Activated CD4-positive, CD25-positive, alpha-beta regulatory T cell (primary cell): Measurements from ENCODE around the gene RNF212.

Experiments used
- DNase-seq, 4 experiments: peaks; one replicate each; lab custom pipeline; 2025; lab: John Stamatoyannopoulos, UW

The RNF212 gene

DNA sequence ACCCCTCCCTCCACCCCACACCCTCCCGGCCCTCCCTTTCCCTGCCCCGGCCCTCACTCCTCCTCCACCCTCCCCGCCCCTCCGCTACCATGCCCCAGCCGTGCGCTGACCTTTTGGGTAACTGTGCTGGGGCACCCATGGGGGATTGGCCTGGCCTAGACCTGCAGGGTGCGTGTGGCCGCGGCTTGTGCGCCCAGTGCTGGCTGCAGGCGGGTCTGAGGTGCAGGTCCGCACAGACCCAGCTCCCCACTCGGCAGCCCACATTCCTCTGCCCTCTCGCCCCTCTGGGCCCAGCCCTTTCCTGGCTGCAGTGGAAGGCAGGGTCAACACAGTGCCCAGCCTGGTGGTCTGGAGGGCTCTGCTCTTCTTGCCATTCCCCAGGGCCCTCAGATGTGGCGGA lies 77.3 kb downstream of the RNF212 start:
- no peak for DNase-seq

GRCh38 chr4:1035510-1035909 lies 77.9 kb downstream of the RNF212 start:
- DNase-seq, result no peak

DNA sequence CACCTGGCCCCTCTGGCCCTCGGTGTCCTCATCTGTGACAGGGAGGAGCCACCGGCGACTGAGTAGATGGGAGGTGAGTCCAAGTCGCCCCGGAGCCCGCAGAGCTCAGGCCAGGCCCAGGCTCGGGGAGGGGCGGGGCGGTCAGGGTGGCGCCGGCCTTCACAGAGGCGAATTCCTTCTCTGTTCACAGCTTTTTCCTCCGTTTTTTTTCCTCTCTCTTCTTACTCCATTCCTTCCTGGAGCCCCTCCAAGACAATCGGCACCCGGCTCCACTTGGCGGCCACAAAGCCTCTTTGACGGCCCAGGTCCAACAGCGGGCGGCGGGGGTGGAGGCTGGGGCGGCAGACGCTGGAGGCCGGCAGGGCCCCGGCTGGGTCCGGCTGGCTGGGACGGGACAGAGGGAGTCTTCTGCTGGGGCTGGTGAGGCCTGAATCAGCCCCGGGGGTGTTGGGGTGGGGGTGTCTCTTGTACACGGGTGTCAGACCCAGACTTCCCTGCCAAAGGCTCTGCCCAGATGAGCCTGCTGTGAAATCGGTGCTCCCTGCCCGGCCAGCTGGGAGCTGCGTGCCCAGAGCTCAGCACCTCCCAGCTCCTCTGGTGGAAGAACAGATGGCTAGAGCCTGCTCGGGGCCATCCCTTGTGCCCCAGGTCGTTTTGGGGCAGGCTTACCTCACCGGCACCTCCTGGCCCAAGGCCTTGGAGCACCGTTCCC lies 79.4 kb downstream of the RNF212 start:
- no peak for DNase-seq

DNA sequence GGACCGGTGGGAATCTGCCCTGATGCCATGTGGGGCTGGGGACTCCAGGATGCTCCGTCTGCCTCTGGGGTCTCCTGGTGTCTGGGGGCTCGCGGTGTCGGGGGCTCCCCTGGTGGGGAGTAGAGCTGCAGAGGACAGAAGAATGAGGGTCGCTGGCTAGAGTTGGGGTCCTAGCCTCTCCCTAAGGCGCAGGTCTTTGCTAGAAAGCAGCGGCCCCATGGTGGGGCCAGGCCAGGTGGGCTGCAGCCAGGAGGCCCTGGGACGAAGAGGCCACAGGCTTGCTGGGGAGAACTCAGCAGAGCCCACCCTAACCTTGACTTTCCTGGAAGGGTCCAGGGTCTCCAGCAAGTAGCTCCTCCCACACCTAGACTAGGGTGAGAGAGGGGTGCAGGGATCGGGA lies 80.5 kb downstream of the RNF212 start:
- DNase-seq, result no peak

DNA sequence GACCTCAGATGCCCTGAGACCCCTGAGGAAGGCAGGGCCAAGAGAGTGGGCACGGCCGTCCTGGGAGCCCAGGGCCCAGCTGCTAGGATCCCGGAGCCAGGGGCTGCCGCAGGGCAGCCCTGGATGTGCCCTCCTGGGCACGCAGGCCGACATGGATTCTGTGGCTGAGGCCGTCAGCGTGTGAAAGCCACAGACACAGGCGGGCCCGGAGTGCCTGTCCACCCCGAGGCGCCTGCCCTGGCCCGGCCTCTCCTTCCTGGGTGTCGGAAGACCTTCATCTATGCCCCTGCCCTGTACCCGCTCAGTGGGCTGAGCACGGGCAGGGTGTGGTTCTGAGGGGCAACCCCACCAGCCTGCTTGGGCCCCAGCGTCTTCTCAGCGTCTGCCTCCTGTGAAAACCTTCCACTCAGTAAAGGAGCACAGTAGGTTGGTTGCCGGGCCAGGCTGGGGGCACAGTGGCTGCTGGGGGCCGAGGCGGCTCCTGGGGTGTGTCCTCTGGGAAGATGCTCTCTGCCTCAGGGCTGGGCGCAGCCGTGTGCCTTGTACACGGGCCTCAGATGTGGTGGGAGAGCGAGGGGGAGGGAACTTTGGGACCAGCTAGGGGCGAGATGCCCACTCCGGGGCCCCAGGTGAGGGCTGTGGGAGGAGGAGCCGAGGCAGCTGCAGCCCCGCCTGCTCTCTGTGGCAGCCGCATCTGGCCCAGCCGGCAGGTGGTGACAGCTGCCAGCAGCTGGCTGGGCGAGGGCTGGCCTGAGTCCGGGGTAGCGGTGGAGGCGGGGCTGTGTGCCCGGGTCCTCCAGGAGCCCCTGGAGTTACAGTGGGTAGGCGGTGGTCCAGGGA lies 81.2 kb downstream of the RNF212 start:
- DNase-seq, result no peak

- no peak for DNase-seq
Observed at GRCh38 chr4:1031346-1031745, 82.0 kb downstream of the RNF212 start.

DNA sequence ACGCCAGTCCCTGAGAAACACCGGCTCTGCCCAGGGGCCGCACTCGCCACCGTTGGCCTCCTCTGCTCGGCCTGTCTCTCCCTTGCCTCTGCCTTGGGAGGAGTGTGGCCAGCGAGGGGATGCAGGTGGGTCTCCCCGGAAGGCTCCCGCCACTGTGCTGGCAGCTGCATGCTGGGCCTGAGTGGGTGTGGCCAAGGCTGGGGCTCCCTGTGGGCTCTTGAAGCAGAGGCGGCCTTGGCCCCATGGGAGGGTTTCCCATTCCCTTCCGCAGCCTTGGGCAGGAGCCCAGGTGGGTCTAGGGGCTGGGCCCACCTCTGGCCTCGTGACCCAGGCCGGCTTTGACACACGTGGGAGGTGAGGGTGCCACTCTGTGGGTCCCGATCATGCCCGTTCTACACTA lies 82.8 kb downstream of the RNF212 start:
- no peak for DNase-seq

DNA sequence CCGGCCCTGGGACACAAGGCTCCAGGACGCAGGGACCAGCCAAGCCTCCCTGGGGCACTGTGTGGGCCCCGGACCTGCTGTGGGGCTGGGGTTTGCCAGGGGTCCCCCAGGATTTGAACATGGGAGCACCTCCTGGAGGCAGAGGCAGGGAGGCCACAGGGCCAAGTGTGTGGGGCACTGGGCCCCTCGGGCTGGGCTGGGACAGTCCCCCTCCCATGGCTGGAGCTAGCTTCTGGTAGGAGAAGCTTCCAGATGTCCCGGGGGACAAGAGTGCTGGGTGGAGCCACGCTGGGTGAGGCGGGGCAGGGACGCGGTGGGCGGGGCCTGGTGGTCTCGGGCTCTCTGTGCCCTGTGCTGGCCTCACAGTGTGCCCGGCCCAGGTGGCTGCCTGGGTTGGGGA lies 83.3 kb downstream of the RNF212 start:
- no peak for DNase-seq

DNA sequence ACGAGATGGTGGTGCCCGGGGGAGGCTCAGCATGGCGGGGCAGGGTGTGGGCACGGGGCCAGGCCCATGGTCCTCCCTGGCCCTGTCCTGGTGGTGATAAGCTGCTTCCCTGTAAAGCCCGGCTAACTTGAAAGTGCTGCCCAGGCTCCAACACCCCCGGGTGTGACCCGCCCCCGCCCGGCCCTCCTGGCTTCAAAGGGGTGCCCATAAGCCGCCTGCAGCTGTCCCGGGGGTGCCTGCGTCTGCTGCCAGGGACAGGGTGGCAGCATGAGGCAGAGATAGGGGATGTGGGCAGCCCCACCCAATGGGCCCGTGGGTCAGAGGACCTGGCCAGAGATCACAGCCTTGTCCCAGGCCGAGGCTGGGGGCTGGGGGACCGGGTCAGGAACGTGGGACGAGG lies 83.8 kb downstream of the RNF212 start:
- DNase-seq, result no peak

DNA sequence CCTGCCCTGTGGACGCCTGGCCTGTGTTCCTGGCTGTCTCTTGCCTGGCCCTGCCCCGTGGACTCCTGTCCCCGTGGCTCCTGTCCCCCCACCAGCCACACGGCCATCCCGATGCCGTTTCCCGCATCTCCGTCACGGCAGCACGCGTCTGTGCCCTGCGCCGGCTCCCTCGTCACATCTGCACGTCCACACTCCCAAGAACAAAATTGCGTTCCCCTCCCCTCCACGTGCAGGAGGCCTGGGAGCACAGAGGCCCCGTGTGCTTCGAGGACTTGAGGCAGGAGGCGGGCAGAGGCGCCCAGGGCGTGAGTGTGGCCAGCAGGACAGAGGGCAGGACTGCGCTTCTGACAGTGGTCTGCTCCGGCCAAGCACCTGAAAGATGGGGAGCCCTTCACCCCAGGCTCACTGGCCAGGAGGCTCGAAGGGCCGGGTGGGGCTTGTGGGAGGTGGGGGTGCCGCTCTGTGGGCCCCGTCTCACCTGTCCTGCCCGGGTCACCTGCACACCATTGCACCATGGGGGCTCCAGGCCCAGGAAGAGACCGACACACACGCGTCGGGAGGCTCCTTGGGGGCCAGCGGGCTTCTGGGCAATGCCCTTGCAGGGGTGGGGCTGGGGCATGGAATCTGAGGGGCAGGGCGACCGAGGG lies 84.7 kb downstream of the RNF212 start:
- no peak for DNase-seq

DNA sequence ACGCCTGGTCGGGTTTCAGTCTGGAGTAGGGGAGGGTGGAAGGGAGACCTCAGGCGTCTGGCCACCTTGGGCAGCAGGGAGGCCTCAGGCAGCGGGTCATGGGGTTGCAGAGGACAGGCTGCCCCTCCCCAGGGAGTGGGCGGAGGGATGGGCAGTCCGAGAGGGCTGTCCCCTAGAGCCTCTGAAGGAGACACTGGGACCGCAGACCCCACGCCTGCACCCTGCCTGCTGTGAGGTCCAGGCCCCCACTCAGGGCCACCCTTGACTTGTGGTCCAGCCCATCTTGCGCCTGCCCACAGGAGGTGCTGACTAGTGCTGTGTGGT lies 85.5 kb downstream of the RNF212 start:
- no peak for DNase-seq

GRCh38 chr4:1027219-1027914 lies 86.0 kb downstream of the RNF212 start:
- no peak for DNase-seq

DNA sequence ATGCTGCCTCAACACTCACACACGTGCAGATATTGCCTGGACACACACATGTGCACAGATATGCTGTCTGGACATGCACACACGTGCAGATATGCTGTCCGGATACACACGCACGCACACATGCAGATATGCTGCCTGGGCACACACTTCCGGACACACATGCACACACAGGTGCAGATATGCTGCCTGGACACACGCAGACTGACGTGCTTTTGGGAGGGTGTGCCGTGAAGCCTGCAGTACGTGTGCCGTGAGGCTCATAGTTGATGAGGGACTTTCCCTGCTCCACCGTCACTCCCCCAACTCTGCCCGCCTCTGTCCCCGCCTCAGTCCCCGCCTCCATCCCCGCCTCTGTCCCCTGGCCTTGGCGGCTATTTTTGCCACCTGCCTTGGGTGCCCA lies 87.2 kb downstream of the RNF212 start:
- DNase-seq, result no peak

DNA sequence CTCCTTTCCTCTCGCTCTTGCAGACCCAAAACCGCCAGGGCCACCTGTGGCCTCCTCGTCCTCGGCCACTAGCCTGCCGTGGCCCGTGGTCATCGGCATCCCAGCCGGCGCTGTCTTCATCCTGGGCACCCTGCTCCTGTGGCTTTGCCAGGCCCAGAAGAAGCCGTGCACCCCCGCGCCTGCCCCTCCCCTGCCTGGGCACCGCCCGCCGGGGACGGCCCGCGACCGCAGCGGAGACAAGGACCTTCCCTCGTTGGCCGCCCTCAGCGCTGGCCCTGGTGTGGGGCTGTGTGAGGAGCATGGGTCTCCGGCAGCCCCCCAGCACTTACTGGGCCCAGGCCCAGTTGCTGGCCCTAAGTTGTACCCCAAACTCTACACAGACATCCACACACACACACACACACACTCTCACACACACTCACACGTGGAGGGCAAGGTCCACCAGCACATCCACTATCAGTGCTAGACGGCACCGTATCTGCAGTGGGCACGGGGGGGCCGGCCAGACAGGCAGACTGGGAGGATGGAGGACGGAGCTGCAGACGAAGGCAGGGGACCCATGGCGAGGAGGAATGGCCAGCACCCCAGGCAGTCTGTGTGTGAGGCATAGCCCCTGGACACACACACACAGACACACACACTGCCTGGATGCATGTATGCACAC lies 88.3 kb downstream of the RNF212 start:
- no peak for DNase-seq

DNA sequence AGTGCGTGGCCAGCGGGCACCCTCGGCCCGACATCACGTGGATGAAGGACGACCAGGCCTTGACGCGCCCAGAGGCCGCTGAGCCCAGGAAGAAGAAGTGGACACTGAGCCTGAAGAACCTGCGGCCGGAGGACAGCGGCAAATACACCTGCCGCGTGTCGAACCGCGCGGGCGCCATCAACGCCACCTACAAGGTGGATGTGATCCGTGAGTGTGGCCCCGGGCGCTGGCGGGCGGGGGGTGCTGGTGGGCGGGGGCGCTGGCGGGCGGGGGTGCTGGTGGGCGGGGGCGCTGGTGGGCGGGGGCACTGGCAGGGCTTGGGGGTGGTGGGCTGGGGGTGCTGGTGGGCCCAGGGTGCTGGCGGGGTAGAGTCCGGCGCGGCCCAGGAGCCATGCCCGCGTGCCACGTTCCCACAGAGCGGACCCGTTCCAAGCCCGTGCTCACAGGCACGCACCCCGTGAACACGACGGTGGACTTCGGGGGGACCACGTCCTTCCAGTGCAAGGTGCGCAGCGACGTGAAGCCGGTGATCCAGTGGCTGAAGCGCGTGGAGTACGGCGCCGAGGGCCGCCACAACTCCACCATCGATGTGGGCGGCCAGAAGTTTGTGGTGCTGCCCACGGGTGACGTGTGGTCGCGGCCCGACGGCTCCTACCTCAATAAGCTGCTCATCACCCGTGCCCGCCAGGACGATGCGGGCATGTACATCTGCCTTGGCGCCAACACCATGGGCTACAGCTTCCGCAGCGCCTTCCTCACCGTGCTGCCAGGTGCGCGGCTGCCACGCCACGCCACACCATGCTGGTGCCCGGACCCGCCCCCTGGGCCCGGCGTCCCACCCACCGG lies 89.2 kb downstream of the RNF212 start:
- no peak for DNase-seq

DNA sequence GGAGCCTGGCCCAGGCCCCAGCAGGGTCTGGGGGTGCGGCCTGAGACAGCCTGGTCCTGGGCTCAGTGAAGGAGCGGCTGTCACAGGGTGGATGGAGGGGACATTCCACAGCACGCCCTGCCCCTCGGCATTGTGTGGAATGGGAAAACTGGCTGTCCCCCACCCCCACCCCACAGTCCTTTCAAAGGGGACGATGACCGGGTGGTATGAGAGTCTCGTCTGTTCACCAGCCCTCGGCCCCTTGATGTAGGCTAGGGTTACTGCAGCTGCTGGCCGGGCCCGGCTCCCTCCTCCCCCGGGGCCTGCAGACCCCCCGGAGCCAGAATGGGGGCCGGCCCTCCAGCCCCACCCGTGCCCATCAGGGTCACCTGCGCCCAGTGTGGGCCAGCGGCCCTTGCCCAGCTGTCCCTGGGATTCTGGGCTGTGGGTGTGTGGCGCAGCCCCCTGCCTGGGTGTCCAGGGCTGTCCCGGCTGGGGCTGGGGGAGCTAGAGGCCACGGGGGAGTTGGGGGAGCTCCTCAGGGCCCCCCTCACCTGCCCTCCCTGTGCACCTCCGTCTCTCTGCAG lies 90.2 kb downstream of the RNF212 start:
- DNase-seq, result no peak

GRCh38 chr4:1022739-1023066 lies 90.7 kb downstream of the RNF212 start:
- DNase-seq, result no peak

GRCh38 chr4:1022051-1022738 lies 91.2 kb downstream of the RNF212 start:
- no peak for DNase-seq
